ENCODE measurements around the gene DRC1.

The DRC1 gene

DNA sequence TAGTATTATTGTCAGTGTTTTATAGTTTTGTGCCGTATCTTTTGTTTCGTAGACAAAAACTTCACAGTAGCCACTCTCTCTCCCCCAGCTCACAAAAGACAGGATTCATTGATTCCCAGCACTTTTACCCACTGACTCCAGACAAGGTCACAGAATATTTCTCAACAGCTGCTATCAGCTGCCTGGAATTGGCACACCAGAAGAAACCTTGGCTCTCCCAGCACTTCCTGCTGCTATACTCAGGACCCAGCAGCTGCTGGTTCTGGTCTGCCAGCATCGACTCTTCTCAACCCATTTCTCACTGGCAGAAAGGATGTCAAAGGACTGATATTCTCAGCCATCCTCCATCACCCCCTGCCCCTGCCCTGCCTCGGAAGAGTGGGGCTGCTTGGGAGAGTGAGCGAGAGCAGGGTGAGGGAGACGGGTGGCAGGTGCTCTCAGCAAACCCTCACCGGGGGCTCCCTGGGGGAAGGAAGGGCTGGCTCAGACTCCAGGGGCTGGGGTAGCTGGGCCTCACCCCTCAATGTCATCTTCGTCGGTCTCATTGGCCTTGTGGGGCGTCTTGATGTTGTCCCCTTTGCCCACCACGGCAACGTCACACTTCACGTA, 82.3 kb downstream of the DRC1 start:
- no peak for TF ChIP-seq CTCF (conservative IDR thresholded peaks at IDR 0.05)
- H3K27ac ChIP-seq = no peak overlapping the region

DNA sequence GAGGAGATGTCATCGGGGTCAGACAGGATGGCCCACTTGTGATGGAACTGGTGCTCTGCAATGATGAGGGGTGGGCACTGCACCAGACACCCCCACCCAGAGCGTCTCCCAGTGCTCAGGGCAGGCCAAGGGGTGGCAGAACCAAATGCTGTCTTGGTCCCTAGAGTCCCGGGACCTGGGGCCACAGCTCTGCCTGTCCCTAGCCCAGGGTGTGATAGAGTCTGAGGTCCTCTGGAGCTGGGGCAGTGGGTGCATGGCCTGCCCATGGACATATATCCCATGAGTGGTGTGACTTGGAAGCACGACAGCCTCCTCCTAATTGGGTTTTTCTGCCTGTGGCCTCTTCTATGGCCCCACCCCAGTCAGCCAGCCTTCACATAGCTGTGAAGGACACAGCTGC, 82.9 kb downstream of the DRC1 start:
- no peak for TF ChIP-seq CTCF (conservative IDR thresholded peaks at IDR 0.05)
- no peak overlapping the region for H3K27ac ChIP-seq

GRCh38 chr2:26485099-26485498, 83.4 kb downstream of the DRC1 start:
- H3K27ac ChIP-seq = no peak overlapping the region
- TF ChIP-seq CTCF (conservative IDR thresholded peaks at IDR 0.05) = no peak

GRCh38 chr2:26485725-26486418, 84.2 kb downstream of the DRC1 start:
- H3K27ac ChIP-seq = no peak overlapping the region

DNA sequence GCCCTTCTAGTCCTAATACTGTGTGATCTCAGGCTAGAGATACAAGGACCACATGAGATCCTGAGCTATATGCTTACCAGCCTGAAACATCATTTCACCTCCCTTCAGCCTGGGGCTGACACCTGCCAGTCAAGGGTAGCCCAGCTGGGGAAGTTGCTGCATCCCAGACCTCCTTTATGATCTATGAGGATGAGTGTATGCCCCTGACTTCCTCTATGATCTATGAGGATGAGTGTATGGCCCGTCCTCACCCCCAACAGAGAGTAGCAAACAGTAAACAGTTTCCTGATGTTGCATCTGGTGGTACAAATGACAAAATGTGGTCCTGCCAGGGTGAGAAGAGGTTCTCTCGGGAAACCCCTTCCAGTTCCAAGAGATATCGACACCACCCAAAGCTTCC, 85.1 kb downstream of the DRC1 start:
- no peak overlapping the region for H3K27ac ChIP-seq
- no peak for TF ChIP-seq CTCF (conservative IDR thresholded peaks at IDR 0.05)

More at GRCh38 chr2:26485725-26486418, 84.2 kb downstream of the DRC1 start:
- no peak for TF ChIP-seq CTCF (conservative IDR thresholded peaks at IDR 0.05)

- H3K27ac ChIP-seq = no peak overlapping the region
- no peak for TF ChIP-seq CTCF (conservative IDR thresholded peaks at IDR 0.05)
Measured at GRCh38 chr2:26487192-26487591, 85.5 kb downstream of the DRC1 start.

- no peak for TF ChIP-seq CTCF (conservative IDR thresholded peaks at IDR 0.05)
Measured at GRCh38 chr2:26488463-26489212, 86.9 kb downstream of the DRC1 start.

More at GRCh38 chr2:26488463-26489212, 86.9 kb downstream of the DRC1 start:
- no peak overlapping the region for H3K27ac ChIP-seq

All from VCaP (cell line).